HFFc6 (cell line): ENCODE measurements around the gene CTSW. TPM values are rescaled to one million over a fixed set of nuclear protein-coding genes. Genes with fewer than 3 reads are reported as not detected.

Experiments used
- DNase-seq: peaks from one replicate; pipeline ENCODE4 v3.0.0-alpha.2; 2018
- H3K27ac Mint-ChIP-seq: 2 replicates; pipeline ENCODE4 v1.8.0; 2020; ENCODE audit warnings: mild to moderate bottlenecking, mixed read lengths
- H3K27me3 Mint-ChIP-seq: 2 replicates; pipeline ENCODE4 v1.8.0; 2021; ENCODE audit warnings: mild to moderate bottlenecking, moderate library complexity, mixed read lengths; ENCODE audit not compliant: insufficient read depth
- H3K36me3 Mint-ChIP-seq: 2 replicates; pipeline ENCODE4 v1.8.0; 2021; ENCODE audit warnings: low read depth, mixed read lengths
- H3K4me1 Mint-ChIP-seq: 2 replicates; pipeline ENCODE4 v1.8.0; 2020; ENCODE audit warnings: low read depth, mixed read lengths
- H3K4me3 Mint-ChIP-seq: 2 replicates; pipeline ENCODE4 v1.8.0; 2020; ENCODE audit warnings: mild to moderate bottlenecking, moderate library complexity, mixed read lengths
- H3K9me3 Mint-ChIP-seq: 2 replicates; pipeline ENCODE4 v1.8.0; 2020; ENCODE audit warnings: mild to moderate bottlenecking, mixed read lengths
- total RNA-seq, 6 experiments: library from RNA; stranded (reverse); fragmentation: NEBNext Ultra II Directional; extraction: Animal tissue kit (Norgen Biotek cat#: 25700); gene quantifications; 2 replicates in 1 of 6; 3 replicates in 5 of 6; pipeline ENCODE4 v1.2.3, GENCODE V29; 2021
- TF ChIP-seq, protein P1 (sequence below): fragments of 200-600 bp; sonication (generic); IDR thresholded peaks from 2 replicates; pipeline ENCODE4 v1.5.0; 2021; ENCODE audit warnings: antibody characterized with exemption, mild to moderate bottlenecking

CTSW gene
- total RNA-seq, 6 experiments from 2014 or later, result 0.11 to 0.22 (median 0.14) TPM; not detected in 2

- Mint-ChIP-seq H3K36me3 (peaks cover 49% of the 10 kb centered on the region), H3K4me3 (peak overlapping the region; percentile 72), H3K27me3 (peaks cover 26% of the 10 kb centered on the region), H3K27ac (peak overlapping the region; percentile 70), H3K9me3 (peaks cover 4% of the 10 kb centered on the region; the same call in 1 of the 2 replicates), H3K4me1 (peaks cover 39% of the 10 kb centered on the region)
- TF ChIP-seq, protein P1, sequence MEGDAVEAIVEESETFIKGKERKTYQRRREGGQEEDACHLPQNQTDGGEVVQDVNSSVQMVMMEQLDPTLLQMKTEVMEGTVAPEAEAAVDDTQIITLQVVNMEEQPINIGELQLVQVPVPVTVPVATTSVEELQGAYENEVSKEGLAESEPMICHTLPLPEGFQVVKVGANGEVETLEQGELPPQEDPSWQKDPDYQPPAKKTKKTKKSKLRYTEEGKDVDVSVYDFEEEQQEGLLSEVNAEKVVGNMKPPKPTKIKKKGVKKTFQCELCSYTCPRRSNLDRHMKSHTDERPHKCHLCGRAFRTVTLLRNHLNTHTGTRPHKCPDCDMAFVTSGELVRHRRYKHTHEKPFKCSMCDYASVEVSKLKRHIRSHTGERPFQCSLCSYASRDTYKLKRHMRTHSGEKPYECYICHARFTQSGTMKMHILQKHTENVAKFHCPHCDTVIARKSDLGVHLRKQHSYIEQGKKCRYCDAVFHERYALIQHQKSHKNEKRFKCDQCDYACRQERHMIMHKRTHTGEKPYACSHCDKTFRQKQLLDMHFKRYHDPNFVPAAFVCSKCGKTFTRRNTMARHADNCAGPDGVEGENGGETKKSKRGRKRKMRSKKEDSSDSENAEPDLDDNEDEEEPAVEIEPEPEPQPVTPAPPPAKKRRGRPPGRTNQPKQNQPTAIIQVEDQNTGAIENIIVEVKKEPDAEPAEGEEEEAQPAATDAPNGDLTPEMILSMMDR, result peak; percentile 26; the same call in 1 of the 2 replicates
- no peak for DNase-seq
Measured at GRCh38 chr11:65853246-65853979, 26.2 kb upstream of the CTSW start.

DNA sequence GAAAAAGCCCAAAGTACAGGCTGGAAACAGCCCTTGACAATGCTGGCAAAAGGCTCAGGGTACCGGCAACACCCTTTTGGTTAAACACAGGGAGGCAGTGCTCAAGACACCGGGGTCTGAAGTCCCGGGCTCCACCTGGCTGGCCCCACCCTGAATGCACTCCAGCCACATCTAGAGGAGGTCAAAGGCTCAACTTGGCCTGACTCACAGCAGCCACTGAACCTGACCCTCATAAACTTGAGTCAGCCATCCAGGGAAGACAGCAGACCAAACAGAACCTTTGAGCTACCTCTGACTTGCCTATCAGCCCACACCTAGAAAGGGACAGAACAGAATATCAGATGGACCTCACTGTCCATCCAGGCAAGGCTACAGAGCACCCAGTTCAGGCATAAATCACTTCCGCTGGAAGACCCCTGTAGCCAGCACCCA is 25.5 kb upstream of the CTSW start:
- TF ChIP-seq, protein P1, result no peak
- peaks cover 49% of the 10 kb centered on the region for H3K36me3 Mint-ChIP-seq
- peak overlapping the region; percentile 72 for H3K4me3 Mint-ChIP-seq
- peaks cover 45% of the 10 kb centered on the region for H3K4me1 Mint-ChIP-seq
- H3K9me3 Mint-ChIP-seq, result peaks cover 4% of the 10 kb centered on the region; the same call in 1 of the 2 replicates
- no peak for DNase-seq
- H3K27ac Mint-ChIP-seq, result peak overlapping the region; percentile 70
- peaks cover 23% of the 10 kb centered on the region for H3K27me3 Mint-ChIP-seq

DNA sequence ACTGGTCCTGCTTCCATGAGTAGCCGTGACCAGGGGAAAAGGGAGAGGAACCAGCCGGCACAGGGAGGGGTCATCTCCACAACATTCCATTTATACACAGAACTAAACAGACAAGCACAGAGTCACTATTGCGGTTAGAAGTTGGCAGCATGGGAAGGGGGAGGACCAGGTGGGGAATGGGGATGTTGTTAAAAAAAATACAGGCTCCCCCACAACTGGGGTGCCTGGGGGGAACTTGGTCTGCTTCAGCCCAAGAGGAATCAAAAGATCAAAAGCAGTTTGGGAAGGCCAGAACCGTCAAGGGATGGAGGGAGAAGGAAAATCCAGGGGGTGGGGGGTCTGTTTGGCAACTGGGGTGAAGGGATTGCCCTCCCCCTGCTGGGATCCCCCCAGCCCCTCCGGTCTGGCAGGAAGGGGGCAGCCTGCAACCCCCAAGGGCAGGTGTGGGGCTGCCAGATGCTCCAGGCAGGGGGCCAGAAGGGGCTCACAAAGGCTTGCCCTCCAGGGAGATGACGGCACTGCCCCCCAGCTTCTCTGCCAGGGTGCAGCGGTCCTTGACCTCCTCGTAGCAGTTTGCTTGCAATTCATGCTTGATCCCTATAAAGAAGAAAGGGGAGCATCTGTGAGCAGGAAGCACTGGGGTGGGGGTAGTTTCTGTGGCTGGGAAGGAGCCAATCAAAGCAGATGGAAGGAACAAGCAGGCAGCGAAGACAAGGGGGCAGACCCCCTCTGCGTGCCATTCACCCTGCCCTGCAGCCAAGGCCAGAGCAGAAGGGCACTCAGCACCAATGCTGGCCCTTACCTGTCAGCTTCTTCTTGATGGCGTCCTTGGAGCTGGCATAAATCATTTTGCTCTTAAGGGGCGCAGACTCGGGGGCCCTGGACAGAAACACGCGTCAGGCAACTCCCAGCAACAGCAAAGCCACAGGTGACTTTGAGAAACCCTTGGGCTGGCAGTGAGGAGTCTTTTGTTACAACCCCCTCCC is 24.5 kb upstream of the CTSW start:
- TF ChIP-seq, protein P1, result no peak
- peak overlapping the region; percentile 86 for H3K27ac Mint-ChIP-seq
- H3K4me1 Mint-ChIP-seq, result peaks cover 52% of the 10 kb centered on the region
- H3K9me3 Mint-ChIP-seq, result peaks cover 4% of the 10 kb centered on the region; the same call in 1 of the 2 replicates
- H3K27me3 Mint-ChIP-seq, result peaks cover 24% of the 10 kb centered on the region
- H3K36me3 Mint-ChIP-seq, result peaks cover 49% of the 10 kb centered on the region
- DNase-seq, result no peak
- peak overlapping the region; percentile 98 for H3K4me3 Mint-ChIP-seq

- peaks cover 49% of the 10 kb centered on the region for H3K36me3 Mint-ChIP-seq
- peaks cover 24% of the 10 kb centered on the region for H3K27me3 Mint-ChIP-seq
- peaks cover 54% of the 10 kb centered on the region for H3K4me1 Mint-ChIP-seq
- peaks cover 4% of the 10 kb centered on the region; the same call in 1 of the 2 replicates for H3K9me3 Mint-ChIP-seq
- DNase-seq, result no peak
- H3K27ac Mint-ChIP-seq, result peak overlapping the region; percentile 86
- H3K4me3 Mint-ChIP-seq, result peak overlapping the region; percentile 98
- TF ChIP-seq, protein P1, result no peak
Measured at GRCh38 chr11:65855927-65856363, 23.7 kb upstream of the CTSW start.

DNA sequence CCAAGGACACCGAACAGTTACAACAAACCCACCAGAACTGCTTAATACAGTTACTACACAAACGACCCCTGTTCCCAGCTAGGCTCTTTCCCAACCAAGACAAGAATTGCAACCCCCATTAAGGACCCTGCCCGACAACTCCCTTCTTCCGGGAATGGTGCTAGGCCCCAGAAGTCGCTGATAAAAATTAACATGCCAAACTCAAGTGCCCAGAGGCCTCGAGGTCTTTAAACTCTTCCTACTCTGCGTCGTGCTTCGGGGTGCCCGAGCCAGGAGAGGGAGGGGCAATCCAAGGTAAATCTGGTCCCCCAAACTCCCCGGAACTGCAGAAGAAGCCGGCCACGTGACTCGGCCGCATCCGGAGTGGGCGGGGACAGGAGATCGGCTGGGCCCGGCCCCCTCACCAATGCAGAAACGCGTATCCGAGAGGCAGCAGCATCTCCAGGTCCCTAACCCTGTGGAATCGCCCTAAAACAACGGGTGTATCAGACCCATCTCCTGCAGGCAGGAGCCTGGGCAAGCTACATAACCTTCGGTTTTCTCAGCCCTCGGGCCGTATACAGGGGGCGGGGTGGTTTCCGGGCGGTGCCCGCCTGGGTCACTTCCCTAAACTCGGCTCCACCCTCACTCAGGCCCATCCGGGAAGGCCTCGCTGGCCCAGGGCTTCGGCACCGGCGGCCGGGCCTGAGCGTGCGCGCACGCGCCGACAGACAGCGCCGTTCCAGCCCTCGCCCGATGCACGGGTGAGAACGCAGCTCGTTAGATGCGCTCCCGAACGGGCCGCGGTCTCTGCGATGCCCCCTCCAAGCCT is 22.7 kb upstream of the CTSW start:
- Mint-ChIP-seq H3K27me3 (peaks cover 18% of the 10 kb centered on the region), H3K9me3 (no peaks in the 10 kb centered on the region), H3K27ac (peak overlapping the region; percentile 86), H3K4me3 (peak overlapping the region; percentile 98), H3K36me3 (peaks cover 46% of the 10 kb centered on the region), H3K4me1 (peaks cover 62% of the 10 kb centered on the region)
- DNase-seq, result peak; percentile 50
- TF ChIP-seq, protein P1, result no peak
